ENCODE measurements around the gene HELZ2. TPM values are rescaled to one million over a fixed set of nuclear protein-coding genes. Genes with fewer than 3 reads are reported as not detected.

Gene HELZ2
- total RNA-seq, 1 experiment from 2014 or later, result 27.5 TPM

DNA sequence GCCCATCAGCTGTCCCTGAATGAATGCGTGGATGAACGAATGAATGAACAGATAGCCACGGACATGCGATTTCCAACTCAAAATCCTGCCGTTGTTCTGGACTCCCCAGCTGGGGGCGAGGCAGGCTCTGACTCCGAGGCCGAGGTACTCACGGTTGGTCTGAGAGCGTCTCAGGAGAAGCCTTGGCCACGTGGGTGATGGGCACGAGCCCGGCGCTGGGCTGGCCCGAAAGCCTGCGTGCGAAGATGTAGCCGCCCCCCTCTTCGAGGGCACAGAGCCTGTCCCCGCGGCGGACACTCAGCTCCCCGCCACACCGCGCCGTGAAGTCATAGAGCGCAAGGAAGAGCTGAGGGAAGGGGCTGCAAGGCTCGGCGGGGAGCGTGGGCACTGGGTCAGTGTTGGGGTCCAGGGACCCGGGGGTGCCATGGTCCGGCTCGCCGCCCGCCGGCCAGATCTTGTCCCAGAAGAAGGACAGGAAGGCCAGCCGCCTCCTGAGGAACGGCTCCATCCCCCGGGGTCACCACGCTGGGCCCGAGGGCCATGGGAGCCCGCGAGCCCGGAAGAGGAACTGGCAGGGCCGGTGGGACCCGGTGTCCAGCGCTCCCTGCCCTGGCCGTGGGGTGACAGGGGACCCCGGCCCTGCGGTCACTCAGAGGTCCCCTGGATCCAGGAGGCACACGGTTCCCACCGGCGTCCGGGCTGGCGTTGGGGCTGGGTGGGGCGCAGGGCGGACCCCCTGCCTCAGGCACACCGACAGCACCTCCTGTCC, 26.9 kb downstream of the HELZ2 start:
- Mint-ChIP-seq H3K9me3 (no peaks in the 10 kb centered on the region), H3K4me1 (peaks cover 15% of the 10 kb centered on the region), H3K27me3 (ENCODE audit: low read depth) (no peaks in the 10 kb centered on the region), H3K4me3 (no peak overlapping the region), H3K36me3 (no peaks in the 10 kb centered on the region), H3K27ac (no peak overlapping the region)
- ATAC-seq (no peak), DNase-seq (ENCODE audit: low spot score) (no peak)
- POLR2A ChIA-PET, result interaction anchor here (0.8 kb wide), 1 partner anchor 96 kb away, joined by 3 read pairs; no protein-coding TSS in a partner anchor
- CTCF ChIA-PET, result interaction anchor here (0.5 to 3.4 kb wide), 6 partner anchors 10 to 324 kb away, joined by 3 to 48 read pairs (median 3); partner anchors contain the start of gene PTK6
- TF ChIP-seq ZNF512 (CRISPR knock-in tag; IDR thresholded peaks at IDR 0.05; ENCODE audit: borderline replicate concordance), result no peak
- TF ChIP-seq, protein P1, sequence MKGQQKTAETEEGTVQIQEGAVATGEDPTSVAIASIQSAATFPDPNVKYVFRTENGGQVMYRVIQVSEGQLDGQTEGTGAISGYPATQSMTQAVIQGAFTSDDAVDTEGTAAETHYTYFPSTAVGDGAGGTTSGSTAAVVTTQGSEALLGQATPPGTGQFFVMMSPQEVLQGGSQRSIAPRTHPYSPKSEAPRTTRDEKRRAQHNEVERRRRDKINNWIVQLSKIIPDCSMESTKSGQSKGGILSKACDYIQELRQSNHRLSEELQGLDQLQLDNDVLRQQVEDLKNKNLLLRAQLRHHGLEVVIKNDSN (CRISPR knock-in tag; IDR thresholded peaks at IDR 0.05), result no peak
- TF ChIP-seq FOXP1 (CRISPR knock-in tag; IDR thresholded peaks at IDR 0.05; ENCODE audit: borderline replicate concordance), result 0 out of 2 replicates have a peak, but pooled peaks have one; percentile 37

DNA sequence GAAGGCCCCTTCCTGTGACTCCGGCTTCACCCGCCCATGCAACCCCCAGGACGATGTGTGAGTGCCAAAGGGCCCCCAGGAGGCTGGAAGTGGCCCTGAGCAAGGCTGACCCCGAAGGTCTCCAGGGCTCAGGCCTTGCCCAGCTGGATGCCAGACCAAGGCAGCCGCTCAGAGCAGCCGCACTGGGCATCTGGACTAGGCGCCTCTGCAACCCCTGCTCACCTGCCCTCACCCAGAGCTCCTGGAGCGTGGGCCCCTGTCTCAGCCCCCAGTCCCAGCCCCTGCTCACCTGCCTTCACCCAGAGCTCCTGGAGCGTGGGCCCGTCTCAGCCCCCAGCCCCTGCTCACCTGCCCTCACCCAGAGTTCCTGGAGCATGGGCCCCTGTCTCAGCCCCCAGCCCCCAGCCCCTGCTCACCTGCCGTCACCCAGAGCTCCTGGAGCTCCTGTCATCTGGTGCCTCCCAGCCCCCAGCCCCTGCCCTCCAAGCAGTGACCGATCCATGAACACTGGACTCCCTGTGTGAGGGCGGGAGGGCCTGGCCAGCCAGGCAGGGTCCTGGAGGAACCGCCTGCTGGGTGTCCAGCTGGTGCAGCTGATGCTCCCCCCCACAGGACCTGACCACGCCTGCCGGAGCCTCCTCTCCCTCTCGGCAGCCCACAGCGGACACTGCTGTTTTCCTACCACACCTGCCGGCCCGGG, 27.6 kb downstream of the HELZ2 start:
- Mint-ChIP-seq H3K27me3 (ENCODE audit: low read depth) (no peaks in the 10 kb centered on the region), H3K9me3 (no peaks in the 10 kb centered on the region), H3K36me3 (no peaks in the 10 kb centered on the region), H3K27ac (no peak overlapping the region), H3K4me1 (peaks cover 13% of the 10 kb centered on the region), H3K4me3 (no peak overlapping the region)
- TF ChIP-seq, protein P2, sequence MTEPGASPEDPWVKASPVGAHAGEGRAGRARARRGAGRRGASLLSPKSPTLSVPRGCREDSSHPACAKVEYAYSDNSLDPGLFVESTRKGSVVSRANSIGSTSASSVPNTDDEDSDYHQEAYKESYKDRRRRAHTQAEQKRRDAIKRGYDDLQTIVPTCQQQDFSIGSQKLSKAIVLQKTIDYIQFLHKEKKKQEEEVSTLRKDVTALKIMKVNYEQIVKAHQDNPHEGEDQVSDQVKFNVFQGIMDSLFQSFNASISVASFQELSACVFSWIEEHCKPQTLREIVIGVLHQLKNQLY (CRISPR knock-in tag; IDR thresholded peaks at IDR 0.05), result no peak
- TF ChIP-seq ZNF219 (CRISPR knock-in tag; IDR thresholded peaks at IDR 0.05; ENCODE audit: borderline replicate concordance), result no peak
- no peak for TF ChIP-seq ZNF138 (CRISPR knock-in tag; conservative IDR thresholded peaks at IDR 0.05)
- TF ChIP-seq TCF7 (CRISPR knock-in tag; IDR thresholded peaks at IDR 0.05; ENCODE audit: low read depth), result no peak
- no peak for TF ChIP-seq ZNF121 (CRISPR knock-in tag; IDR thresholded peaks at IDR 0.05)
- no peak for TF ChIP-seq ATF1 (CRISPR knock-in tag; IDR thresholded peaks at IDR 0.05)
- no peak for TF ChIP-seq ESRRA (CRISPR knock-in tag; IDR thresholded peaks at IDR 0.05; ENCODE audit: borderline replicate concordance)
- no peak for TF ChIP-seq FOXJ3 (CRISPR knock-in tag; IDR thresholded peaks at IDR 0.05; ENCODE audit: borderline replicate concordance)
- TF ChIP-seq, protein P3, sequence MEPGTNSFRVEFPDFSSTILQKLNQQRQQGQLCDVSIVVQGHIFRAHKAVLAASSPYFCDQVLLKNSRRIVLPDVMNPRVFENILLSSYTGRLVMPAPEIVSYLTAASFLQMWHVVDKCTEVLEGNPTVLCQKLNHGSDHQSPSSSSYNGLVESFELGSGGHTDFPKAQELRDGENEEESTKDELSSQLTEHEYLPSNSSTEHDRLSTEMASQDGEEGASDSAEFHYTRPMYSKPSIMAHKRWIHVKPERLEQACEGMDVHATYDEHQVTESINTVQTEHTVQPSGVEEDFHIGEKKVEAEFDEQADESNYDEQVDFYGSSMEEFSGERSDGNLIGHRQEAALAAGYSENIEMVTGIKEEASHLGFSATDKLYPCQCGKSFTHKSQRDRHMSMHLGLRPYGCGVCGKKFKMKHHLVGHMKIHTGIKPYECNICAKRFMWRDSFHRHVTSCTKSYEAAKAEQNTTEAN (CRISPR knock-in tag; IDR thresholded peaks at IDR 0.05), result no peak
- no peak for TF ChIP-seq SMAD3 (CRISPR knock-in tag; IDR thresholded peaks at IDR 0.05; ENCODE audit: borderline replicate concordance)
- no peak for TF ChIP-seq GTF2I (CRISPR knock-in tag; conservative IDR thresholded peaks at IDR 0.05)
- no peak for TF ChIP-seq GRHL2 (CRISPR knock-in tag; IDR thresholded peaks at IDR 0.05; ENCODE audit: insufficient replicate concordance, severe bottlenecking)
- no peak for TF ChIP-seq ZNF416 (CRISPR knock-in tag; IDR thresholded peaks at IDR 0.05)
- TF ChIP-seq, protein P4, sequence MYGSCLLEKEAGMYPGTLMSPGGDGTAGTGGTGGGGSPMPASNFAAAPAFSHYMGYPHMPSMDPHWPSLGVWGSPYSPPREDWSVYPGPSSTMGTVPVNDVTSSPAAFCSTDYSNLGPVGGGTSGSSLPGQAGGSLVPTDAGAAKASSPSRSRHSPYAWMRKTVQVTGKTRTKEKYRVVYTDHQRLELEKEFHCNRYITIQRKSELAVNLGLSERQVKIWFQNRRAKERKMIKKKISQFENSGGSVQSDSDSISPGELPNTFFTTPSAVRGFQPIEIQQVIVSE (CRISPR knock-in tag; IDR thresholded peaks at IDR 0.05; ENCODE audit: borderline replicate concordance), result no peak
- ChIA-PET POLR2A (interaction anchor here (0.5 to 0.8 kb wide), 2 partner anchors 96 to 169 kb away, joined by 3 to 4 read pairs; no protein-coding TSS in a partner anchor), CTCF (interaction anchor here (0.6 to 3.4 kb wide), 5 partner anchors 9 to 323 kb away, joined by 3 to 48 read pairs (median 3); partner anchors contain the start of gene PTK6)
- DNase-seq (ENCODE audit: low spot score) (no peak), ATAC-seq (no peak)
